Measurements from ENCODE around the gene BLTP3B.

The BLTP3B gene

DNA sequence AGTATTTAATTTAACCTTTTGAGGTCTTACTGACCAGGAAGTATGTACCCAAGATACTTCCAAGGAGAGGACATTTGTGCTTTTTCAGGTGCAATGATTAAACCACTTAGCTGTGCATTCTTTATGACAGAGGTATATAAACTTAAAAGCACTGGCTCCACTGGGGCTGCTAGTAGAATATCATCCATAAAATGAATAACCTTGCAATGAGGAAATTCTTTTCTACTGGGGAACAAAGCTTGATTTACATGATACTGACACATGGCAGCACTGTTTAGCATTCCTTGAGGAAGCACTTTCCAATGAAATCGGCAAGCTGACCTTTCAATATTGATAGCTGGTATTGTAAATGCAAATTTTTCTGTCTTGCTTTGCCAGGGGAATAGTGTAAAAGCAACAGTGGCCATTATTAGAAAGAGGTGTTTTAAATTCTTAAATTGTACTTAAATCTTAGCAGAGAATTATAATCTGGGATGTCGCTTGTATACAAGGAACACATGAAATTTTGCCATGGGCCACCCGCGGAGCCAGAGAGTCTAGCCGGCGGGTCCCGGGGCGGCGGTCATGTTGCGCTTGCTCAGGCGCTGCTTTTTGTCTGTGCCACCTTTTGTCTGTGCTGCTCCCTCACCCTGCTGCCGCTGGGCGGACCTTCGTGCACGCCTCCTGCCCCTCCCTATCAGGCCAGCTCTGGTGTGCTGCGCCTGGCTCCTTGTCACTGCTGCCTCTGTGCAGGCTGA, 20.9 kb upstream of the BLTP3B start:
- peak; percentile 56 for DNase-seq

- no peak for DNase-seq
Measured at GRCh38 chr12:100159391-100160104, 16.9 kb upstream of the BLTP3B start.

DNA sequence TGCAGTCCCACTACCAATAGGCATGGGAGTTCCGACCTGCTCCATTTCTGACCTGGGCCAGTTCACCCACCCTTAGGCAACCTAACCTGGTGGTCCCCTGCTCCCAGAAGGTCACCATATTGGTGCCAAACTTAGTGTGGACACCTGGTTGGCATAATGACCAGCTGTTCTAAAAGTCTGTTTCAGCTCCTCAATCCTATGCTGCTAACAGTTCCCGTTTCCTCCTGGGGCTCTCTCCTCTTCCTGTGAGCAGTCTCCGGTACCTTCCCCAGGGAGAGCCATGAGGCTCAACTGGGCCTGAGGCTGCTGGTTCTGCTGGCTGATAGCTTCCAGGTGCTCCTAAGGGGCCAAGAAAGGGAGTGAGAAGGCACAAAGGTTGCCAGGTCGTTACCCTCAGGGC, 15.9 kb upstream of the BLTP3B start:
- no peak for DNase-seq

DNA sequence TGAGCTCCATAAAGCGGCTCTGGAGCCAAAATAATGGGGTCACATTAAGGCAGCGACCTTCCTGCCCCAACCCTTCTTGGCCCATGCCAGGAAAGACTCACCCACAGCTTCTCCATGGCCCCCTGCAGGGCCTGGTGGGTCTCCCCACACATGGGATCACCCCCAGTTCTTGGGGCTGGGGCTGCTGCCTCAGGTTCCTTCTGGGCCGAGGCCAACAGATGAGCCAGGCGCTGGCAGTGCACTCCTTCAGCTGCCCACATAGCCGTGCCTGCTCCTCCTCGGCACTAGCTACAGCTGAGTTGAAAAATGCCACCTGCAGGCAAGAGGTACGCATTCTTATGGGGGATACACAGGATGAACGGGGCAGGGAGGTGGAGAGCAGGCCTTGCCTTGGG, 14.8 kb upstream of the BLTP3B start:
- no peak for DNase-seq

DNA sequence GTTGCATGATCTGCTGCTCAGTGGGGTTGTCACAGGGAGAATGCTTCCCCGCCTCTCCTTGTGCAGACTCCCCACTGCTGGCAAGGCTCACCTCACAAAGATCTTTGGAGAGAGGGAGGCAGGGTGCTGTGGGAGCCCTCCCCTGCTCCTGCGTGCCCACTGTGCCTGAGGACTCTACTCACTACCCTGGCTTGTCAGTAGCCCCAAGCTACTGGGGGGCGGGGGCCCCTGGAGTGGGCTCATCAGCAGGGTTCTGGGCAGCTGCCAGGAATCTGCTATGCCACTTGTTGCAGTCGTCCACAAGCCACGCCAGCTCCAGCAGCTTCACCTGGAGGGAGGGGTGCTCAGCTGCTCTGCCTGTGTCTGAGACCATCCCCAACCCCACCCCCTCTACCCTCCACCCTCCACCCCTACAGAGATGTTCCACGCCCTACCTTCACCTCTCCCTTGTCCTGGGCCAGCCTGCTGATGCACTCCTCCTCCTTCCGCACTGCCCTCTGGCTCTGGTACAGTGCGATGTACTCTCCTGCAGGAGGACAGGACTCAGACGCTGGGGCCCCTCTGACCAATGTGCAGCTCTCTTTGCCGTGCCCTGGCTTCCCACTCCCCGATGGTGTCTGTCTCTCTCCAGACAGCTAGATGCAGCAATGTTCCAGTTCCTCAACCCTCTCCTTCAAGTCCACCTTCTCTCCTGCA, 14.2 kb upstream of the BLTP3B start:
- DNase-seq, result no peak

DNA sequence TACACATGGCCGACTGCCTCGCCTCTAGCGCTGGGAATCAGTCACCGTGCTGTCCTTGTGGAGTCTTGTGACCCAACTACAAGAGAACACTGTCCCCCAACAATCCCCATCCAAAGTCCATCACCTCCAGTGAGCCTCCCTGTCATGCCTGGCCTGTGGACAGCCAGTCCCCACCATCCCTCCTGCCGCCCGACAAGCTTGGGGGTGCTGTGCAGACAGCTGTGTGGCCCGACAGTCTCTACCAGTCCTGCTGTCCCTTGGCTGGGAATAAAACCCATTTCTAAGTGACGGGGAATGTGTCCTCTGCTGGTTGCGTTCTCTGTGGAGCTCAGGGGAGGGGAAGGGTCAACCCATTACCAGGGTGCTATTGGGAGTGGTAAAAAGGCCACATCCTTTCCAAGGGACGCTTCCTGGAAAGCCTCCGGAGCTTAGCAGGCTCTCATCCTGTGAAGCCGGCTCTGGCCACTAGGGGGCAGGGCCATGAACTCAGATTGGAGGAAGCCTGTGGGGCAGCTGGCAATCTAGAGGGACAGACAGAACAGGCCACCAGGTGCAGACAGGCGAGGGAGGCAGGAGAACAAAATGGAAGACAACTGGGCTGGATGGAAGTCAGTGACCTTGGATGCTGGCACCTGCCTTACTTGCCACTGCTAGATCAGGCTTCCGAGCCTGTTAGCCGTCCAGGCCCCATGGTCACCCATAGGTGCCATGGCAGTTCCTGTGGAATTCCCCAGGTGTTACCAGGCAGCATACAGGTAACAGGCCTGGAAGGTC, 12.0 kb upstream of the BLTP3B start:
- DNase-seq, result peak; percentile 48

GRCh38 chr12:100153131-100153530, 10.5 kb upstream of the BLTP3B start:
- DNase-seq, result no peak

GRCh38 chr12:100151769-100152168, 9.1 kb upstream of the BLTP3B start:
- no peak for DNase-seq

DNA sequence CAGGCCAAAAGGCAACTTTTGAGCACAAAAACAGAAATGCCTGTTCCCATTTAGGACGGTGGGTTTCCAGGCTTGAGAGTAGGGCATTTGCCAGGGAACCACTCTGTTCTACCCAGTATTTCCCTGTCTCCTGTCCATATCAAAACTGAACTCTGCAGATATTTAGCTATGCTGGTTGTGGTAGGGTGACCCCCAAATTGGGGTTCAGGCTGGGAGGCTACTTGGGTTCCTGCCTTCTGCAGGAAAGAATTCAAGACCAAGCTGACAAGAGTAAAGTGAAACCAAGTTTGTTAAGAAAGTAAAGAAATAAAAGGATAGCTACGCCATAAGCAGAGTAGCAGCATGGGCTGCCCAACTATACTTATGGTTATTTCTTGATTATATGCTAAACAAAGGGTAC, 3.6 kb upstream of the BLTP3B start:
- DNase-seq, result no peak

DNA sequence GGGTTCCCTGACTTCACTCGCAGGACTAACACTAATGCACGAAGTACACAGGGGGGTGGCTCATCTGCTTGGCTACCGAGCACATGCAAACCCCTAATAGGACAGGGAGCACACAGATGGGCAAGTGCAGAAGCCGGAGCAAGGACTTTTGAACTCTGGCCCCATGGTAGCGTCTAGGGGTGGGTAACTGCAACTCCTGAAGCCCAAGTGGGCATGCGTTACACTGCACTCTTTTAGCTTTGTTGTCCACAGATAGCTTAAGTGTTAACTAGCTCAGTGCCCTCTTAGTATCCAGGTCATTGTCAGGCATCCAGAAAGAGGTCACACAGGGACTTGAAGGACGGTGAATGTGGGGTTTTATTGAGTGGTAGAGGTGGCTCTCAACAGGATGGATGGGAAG, 3.0 kb upstream of the BLTP3B start:
- no peak for DNase-seq

GRCh38 chr12:100141998-100142850, 450 bp downstream of the BLTP3B start:
- DNase-seq, result peak; percentile 33

DNA sequence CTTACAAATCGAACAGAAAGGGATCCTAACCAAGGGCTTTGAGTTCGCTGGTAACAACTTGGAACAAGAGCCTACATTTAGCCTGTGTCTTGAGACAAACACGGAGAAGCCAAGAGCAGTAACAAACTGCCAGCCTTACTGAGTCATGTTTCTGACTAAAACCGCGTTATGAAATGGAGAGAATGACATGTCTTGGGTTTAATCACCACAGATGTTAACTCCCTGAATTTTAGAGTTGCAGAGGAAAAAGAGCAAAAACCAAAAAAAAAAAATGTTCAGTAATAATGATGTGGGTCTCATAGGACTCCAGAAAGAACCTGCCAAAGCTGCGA, 1.0 kb downstream of the BLTP3B start:
- peak; percentile 15 for DNase-seq

- no peak for DNase-seq
Measured at GRCh38 chr12:100138803-100139098, 3.9 kb downstream of the BLTP3B start.

DNA sequence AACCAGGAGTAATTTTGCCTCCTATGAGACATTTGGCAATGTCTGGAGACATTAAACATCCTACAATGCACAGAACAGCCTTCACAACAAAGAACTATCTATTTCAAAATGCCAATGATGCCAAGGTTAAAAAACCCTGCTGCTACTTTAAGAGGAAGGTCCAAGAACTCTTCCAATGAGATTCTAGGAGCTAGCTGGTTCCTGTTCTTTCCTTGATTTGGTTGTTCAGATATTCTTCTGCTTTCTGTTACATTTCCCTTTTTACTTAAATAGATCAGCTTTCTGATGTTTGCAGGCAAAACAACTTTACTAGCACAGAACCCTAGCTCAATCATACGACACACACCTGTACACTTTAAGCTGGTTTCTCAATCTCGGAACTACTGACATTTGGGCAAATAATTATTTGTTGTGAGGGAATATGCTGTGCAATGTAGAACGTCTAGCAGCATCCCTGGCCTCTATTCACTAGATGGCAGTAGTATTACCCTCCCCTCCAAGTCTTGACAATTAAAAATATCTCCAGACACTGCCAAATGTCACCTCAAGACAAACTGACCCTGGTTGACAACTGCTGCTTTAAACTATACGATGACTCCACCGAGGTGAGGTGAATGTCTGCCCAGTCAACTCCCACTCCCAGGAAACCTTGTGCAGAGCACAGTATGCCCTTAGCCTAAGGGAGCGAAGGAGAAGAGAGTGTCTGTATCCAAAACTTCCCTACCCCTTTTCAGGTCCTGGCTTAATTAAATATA, 4.4 kb downstream of the BLTP3B start:
- no peak for DNase-seq

DNA sequence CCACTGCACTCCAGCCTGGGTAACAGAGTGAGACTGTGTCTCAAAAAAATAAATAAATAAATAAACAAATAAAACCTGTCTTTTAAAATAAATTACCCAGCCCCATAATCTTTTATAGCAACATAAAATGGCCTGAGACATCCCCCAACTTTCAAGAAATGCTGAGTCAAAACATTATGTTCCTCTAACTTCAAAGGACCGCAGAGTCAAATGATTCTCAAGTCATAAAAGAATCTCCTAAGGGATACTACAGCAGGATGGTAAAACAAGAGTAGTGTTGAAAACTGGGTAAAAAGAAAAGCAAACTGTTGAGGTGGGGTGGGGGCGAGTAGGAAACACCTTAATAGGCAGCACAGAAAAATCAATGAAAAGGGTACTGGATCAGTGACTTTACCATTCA, 9.5 kb downstream of the BLTP3B start:
- DNase-seq, result no peak

GRCh38 chr12:100128512-100128908, 14.2 kb downstream of the BLTP3B start:
- DNase-seq, result no peak

DNA sequence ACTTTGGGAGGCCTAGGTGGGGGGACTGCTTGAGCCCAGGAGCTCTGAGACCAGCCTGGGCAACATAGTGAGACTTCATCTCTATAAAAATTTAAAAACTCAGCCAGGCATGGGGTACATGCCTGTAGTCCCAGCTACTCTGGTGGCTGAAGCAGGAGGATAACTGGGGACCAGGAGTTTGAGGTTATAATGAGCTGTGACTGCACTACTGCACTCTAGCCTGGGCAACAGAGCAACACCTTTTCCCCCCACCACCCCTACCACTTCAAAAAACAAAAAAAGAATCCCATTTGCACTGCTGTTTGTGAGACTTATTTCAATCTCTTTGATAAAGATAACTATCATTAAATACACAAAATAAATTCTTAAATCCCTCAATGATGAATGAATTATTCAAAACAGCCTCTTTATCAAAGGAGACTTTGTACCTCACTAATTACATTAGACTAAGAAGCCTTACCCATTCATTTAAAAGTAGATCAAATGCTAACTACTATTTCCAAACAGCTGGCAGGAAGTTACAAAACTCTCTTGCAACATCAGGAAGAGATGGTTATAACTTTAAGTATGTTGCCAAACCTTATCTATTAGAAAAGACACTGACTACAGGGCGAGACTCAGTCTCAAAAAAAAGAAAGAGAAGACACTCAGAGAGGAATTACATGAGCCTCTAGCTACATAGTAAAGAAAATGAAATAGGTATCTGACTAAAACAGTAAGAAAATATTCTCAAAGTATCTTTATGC, 14.7 kb downstream of the BLTP3B start:
- DNase-seq, result no peak

DNA sequence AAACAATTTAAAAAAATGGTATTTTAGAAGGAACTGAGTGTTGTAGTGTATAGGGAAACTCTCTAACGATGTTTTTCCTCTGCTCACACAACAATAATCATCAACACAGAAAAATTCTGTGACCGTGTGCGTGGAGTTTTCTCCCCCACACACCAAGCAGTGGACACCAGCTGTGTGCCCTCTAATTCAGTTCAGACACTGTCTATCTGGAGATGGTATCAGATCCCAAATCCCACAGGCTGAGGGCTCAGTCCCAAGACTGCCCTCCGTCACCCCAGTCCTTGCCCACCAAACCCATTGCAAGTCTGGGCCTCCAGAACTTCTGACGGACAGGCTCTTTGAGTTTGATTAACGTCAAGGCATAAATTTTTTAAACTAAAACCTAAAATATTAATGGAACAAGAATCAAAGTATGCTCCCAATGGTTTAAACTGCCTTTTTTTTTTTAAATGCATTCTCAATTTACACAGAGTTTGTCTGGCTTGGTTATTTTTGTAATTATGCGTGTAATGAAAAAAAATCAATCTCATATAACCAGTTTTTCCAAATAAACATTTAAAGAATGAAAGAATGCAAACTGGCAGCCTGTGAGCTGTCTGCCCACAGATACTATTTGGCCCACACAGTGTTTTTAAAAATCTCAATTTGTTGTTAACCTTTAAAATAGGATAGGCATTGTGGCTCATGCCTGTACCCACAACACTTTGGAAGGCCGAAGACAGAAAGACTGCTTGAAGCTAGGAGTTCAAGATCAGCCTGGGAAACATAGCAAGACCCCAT, 19.2 kb downstream of the BLTP3B start:
- no peak for DNase-seq

GRCh38 chr12:100120355-100120754, 22.3 kb downstream of the BLTP3B start:
- DNase-seq, result no peak

DNA sequence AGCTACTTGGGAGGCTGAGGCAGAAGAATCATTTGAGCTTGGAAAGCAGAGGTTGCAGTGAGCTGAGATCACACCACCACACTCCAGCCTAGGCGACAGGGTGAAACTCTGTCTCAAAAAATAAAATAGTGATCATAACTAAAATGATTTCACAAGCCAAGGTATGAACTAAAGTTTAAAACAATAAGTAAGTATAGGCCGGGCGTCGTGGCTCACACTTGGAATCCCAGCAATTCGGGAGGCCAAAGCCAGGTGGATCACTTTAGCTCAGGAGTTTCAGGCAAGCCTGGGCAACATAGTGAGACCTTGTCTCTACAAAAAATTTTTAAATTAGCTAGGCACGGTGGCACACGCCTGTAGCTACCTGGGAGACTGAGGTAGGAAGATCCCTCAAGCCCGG, 27.4 kb downstream of the BLTP3B start:
- DNase-seq, result no peak

Data from central memory CD4-positive, alpha-beta T cell (primary cell).